B cell (primary cell): ENCODE measurements around the gene TRHDE. TPM values are rescaled to one million over a fixed set of nuclear protein-coding genes. Genes with fewer than 3 reads are reported as not detected.

Experiments
- ATAC-seq: fragments of 200-7000 bp; cut with Tn5 transposase; one replicate; pipeline ENCODE4 v1.10.0; 2021; ENCODE audit warnings: low read depth, mild to moderate bottlenecking, moderate number of reproducible peaks, moderate library complexity
- CTCF ChIA-PET: fragments of 350-600 bp; sonication (Branson Sonifier 250); formaldehyde crosslinking; loops from one replicate; lab custom pipeline; 2021; ENCODE audit warnings: antibody characterized with exemption, inconsistent platforms; lab: Charles Lee
- POLR2A ChIA-PET: fragments of 350-600 bp; sonication (Branson Sonifier 250); formaldehyde crosslinking; loops from one replicate; lab custom pipeline; 2021; ENCODE audit warnings: antibody characterized with exemption; lab: Charles Lee
- DNase-seq: peaks from one replicate; pipeline ENCODE4 v3.0.0; 2013
- H2AFZ ChIP-seq: 2 replicates; pipeline ENCODE4 v1.6.1; 2012; ENCODE audit warnings: mild to moderate bottlenecking, low read depth, low read length; ENCODE audit not compliant: insufficient read depth, poor library complexity, severe bottlenecking
- H3K27ac ChIP-seq, 2 donors: 1 replicate in 1 of 2; 2 replicates in 1 of 2; pipeline ENCODE4 v1.5.1; 2012 to 2013; ENCODE audit warnings: low read length in 2 of 2, mild to moderate bottlenecking in 2 of 2, moderate library complexity in 1 of 2
- H3K27me3 ChIP-seq, 4 experiments: fragments of 200-600 bp in 1 of 4; sonication (generic) in 1 of 4; replicated peaks in 1 of 4; 1 replicate in 2 of 4; 2 replicates in 2 of 4; pipeline versions ENCODE4 v1.6.1 to v1.7.0; 2013 to 2016; ENCODE audit warnings: low read length in 3 of 4, mild to moderate bottlenecking in 2 of 4, mixed read lengths in 1 of 4, moderate library complexity in 1 of 4; ENCODE audit not compliant: insufficient read depth in 4 of 4, control insufficient read depth in 3 of 4; ENCODE audit errors: control extremely low read depth in 1 of 4
- H3K36me3 ChIP-seq, 2 experiments: replicated peaks in 1 of 2; 1 replicate in 1 of 2; 2 replicates in 1 of 2; pipeline versions ENCODE4 v1.6.1 to v1.7.1; 2013; ENCODE audit warnings: low read length in 1 of 2; ENCODE audit not compliant: insufficient read depth in 2 of 2, control insufficient read depth in 1 of 2; ENCODE audit errors: control extremely low read depth in 1 of 2, extremely low read depth in 1 of 2
- H3K4me1 ChIP-seq, 2 donors: fragments of 200-600 bp in 1 of 2; sonication (generic) in 1 of 2; 1 replicate in 1 of 2; 2 replicates in 1 of 2; pipeline versions ENCODE4 v1.5.1 to v1.6.1; 2013 to 2017; ENCODE audit warnings: low read length in 2 of 2; ENCODE audit not compliant: control insufficient read depth in 2 of 2, insufficient read depth in 2 of 2
- H3K4me2 ChIP-seq: replicated peaks from 2 replicates; pipeline ENCODE3; 2012; ENCODE audit warnings: mild to moderate bottlenecking, low read depth, low read length; ENCODE audit not compliant: poor library complexity, severe bottlenecking
- H3K4me3 ChIP-seq, 5 experiments: fragments of 200-600 bp in 1 of 5; sonication (generic) in 1 of 5; 1 replicate in 3 of 5; 2 replicates in 2 of 5; pipeline versions ENCODE4 v1.5.1 to v1.7.0; 2011 to 2016; ENCODE audit warnings: low read length in 4 of 5, mild to moderate bottlenecking in 4 of 5, low read depth in 2 of 5, control low read depth in 1 of 5, moderate library complexity in 1 of 5; ENCODE audit not compliant: insufficient read depth in 1 of 5; ENCODE audit errors: control extremely low read depth in 1 of 5, extremely low read depth in 1 of 5
- H3K79me2 ChIP-seq: fragments of 200-600 bp; sonication (generic); one replicate; pipeline ENCODE4 v1.6.0; 2016; ENCODE audit warnings: low read length; ENCODE audit not compliant: control insufficient read depth, insufficient read depth
- H3K9ac ChIP-seq: fragments of 200-600 bp; sonication (generic); 2 replicates; pipeline ENCODE4 v1.6.1; 2017; ENCODE audit warnings: mild to moderate bottlenecking, low read length, moderate library complexity
- H3K9me3 ChIP-seq, 3 donors: one replicate each; pipeline versions ENCODE4 v1.6.1 to v1.7.1; 2013; ENCODE audit warnings: low read length in 2 of 3; ENCODE audit not compliant: control insufficient read depth in 2 of 3, insufficient read depth in 1 of 3; ENCODE audit errors: control extremely low read depth in 1 of 3
- H4K20me1 ChIP-seq: 2 replicates; pipeline ENCODE4 v1.6.0; 2012; ENCODE audit warnings: mild to moderate bottlenecking, low read length; ENCODE audit not compliant: insufficient read depth, control insufficient read depth, poor library complexity, severe bottlenecking
- H3K27ac Mint-ChIP-seq: one replicate; pipeline ENCODE4 v1.8.0; 2021; ENCODE audit warnings: mixed read lengths
- H3K27me3 Mint-ChIP-seq: one replicate; pipeline ENCODE4 v1.8.0; 2021; ENCODE audit warnings: mixed read lengths
- H3K4me1 Mint-ChIP-seq: one replicate; pipeline ENCODE4 v1.8.0; 2021; ENCODE audit warnings: mixed read lengths
- H3K4me3 Mint-ChIP-seq: one replicate; pipeline ENCODE4 v1.8.0; 2021; ENCODE audit warnings: mixed read lengths
- H3K9me3 Mint-ChIP-seq: one replicate; pipeline ENCODE4 v1.8.0; 2022; ENCODE audit warnings: mixed read lengths; ENCODE audit not compliant: insufficient read depth
- EZH2 ChIP-seq: IDR thresholded peaks from 2 replicates; pipeline ENCODE4 v1.6.1; 2012; ENCODE audit warnings: borderline replicate concordance, low read depth, mild to moderate bottlenecking, moderate library complexity, low read length; ENCODE audit not compliant: insufficient read depth, poor library complexity, severe bottlenecking
- WGBS: methylation state at CpG from one replicate; pipeline ENCODE4 v1.1.5; 2013; ENCODE audit warnings: missing lambda C conversion rate; ENCODE audit not compliant: insufficient coverage; 5-methylcytosine and 5-hydroxymethylcytosine counted together
- intact Hi-C: fragments of 100-400 bp; cut with micrococcal nuclease; formaldehyde crosslinking; loops from one replicate; pipeline ENCODE4 v1.10.0; 2022
- polyA plus RNA-seq: library from polyadenylated mRNA; depleted of rRNA; stranded (reverse); fragments of >200 nt; gene quantifications from 2 replicates; pipeline ENCODE4 v1.2.3, GENCODE V29; 2012
- total RNA-seq, 2 donors: library from RNA; stranded (reverse); fragments of 120-200 nt in 1 of 2; gene quantifications; 1 replicate in 1 of 2; 2 replicates in 1 of 2; pipeline versions ENCODE4 v1.2.3 to v1.2.4, GENCODE V29; 2013 to 2022
- TF ChIP-seq, protein P1 (sequence below): fragments of 200-600 bp; IDR thresholded peaks from one replicate; pipeline ENCODE4 v1.8.0; 2022; ENCODE audit warnings: antibody characterized with exemption, mild to moderate bottlenecking

TRHDE gene
- total and polyA plus RNA-seq, 2 donors (not counting 1 experiment from before 2014, with no cell fraction given) = not detected

DNA sequence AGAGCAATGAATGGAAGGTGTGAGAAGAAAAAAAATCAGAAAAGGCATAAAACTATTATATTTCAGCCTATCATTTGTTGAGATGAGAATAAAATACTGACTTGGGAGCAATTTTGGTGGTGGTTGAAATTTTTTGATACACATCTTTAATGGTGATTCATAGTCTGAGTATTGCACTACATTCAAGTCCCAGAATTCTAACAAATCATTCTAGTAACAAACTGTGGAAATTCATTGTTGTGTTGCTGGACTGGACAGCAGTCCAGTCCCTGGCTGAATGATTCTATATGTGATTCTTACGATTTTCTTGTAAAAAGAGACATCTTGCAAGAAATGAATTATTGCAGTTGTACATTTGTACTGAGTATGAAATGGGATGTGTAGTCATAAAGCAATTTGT is 268.6 kb downstream of the TRHDE start:
- H3K4me2 ChIP-seq = no peak overlapping the region
- ChIA-PET CTCF (no interaction called here), POLR2A (no interaction called here)
- peaks cover 3% of the 10 kb centered on the region for H3K9me3 Mint-ChIP-seq
- no peaks in the 10 kb centered on the region for H4K20me1 ChIP-seq
- H2AFZ ChIP-seq = no peak overlapping the region
- H3K4me3 ChIP-seq = no peak overlapping the region
- no peaks in the 10 kb centered on the region for H3K4me1 ChIP-seq
- H3K9me3 ChIP-seq = peaks cover 0 to 2% (median 0%) of the 10 kb centered on the region in 3 donors
- no peak overlapping the region for H3K9ac ChIP-seq
- DNase-seq = no peak
- no peaks in the 10 kb centered on the region for H3K79me2 ChIP-seq
- intact Hi-C loops = no loop called here
- no peak overlapping the region for H3K4me3 Mint-ChIP-seq
- no peak overlapping the region for H3K27ac ChIP-seq
- no peaks in the 10 kb centered on the region for H3K4me1 Mint-ChIP-seq
- no peaks in the 10 kb centered on the region for H3K27me3 ChIP-seq
- ATAC-seq = no peak
- H3K27ac Mint-ChIP-seq = no peak overlapping the region
- TF ChIP-seq, protein P1, sequence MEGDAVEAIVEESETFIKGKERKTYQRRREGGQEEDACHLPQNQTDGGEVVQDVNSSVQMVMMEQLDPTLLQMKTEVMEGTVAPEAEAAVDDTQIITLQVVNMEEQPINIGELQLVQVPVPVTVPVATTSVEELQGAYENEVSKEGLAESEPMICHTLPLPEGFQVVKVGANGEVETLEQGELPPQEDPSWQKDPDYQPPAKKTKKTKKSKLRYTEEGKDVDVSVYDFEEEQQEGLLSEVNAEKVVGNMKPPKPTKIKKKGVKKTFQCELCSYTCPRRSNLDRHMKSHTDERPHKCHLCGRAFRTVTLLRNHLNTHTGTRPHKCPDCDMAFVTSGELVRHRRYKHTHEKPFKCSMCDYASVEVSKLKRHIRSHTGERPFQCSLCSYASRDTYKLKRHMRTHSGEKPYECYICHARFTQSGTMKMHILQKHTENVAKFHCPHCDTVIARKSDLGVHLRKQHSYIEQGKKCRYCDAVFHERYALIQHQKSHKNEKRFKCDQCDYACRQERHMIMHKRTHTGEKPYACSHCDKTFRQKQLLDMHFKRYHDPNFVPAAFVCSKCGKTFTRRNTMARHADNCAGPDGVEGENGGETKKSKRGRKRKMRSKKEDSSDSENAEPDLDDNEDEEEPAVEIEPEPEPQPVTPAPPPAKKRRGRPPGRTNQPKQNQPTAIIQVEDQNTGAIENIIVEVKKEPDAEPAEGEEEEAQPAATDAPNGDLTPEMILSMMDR = no peak
- TF ChIP-seq EZH2 = no peak
- no peaks in the 10 kb centered on the region for H3K36me3 ChIP-seq
- no peaks in the 10 kb centered on the region for H3K27me3 Mint-ChIP-seq
- no CpG with 5 or more reads among the region's 1 CpG for WGBS

DNA sequence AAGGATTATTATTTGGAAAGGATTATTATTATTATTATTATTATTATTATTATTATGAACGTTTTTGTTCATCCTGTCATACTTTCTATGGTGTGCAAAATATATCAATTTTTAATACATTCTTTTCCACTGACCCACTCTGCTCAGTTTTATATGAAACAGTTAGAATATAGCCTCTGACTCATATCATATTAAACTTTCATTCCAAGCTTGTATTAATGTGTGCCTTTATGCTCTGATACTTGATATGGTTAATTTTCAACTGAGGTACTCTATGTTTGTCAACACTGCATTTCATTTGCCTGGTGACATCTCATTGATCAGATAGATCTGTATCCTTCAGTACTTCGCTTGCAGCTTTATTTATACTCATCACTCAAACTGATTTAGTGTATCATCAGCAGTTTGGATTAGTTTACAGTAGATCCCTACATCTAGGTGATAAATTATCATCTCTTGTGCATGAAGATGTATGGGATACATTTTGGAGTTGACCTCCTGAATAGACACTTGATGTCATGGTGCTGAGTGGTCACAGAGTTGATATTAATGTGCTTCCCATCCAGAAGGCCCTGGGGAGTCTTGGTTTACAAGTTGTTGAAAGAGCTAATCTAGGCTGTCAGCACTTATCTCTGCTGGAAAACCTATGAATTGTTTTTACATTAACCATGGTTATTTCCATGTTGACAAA is 271.8 kb downstream of the TRHDE start:
- Mint-ChIP-seq H3K27me3 (no peaks in the 10 kb centered on the region), H3K4me1 (no peaks in the 10 kb centered on the region), H3K27ac (no peak overlapping the region), H3K4me3 (no peak overlapping the region), H3K9me3 (peaks cover 2% of the 10 kb centered on the region)
- WGBS = no CpG with 5 or more reads among the region's 2 CpGs
- H3K4me1 ChIP-seq = no peaks in the 10 kb centered on the region
- TF ChIP-seq EZH2 = no peak
- TF ChIP-seq, protein P1 = no peak
- ATAC-seq (no peak), DNase-seq (no peak)
- no peak overlapping the region for H2AFZ ChIP-seq
- no peaks in the 10 kb centered on the region for H4K20me1 ChIP-seq
- no peak overlapping the region for H3K4me3 ChIP-seq
- no peaks in the 10 kb centered on the region for H3K36me3 ChIP-seq
- H3K9me3 ChIP-seq = peaks cover 0 to 2% (median 0%) of the 10 kb centered on the region in 3 donors
- intact Hi-C loops = no loop called here
- ChIA-PET POLR2A (no interaction called here), CTCF (no interaction called here)
- no peaks in the 10 kb centered on the region for H3K27me3 ChIP-seq
- H3K79me2 ChIP-seq = no peaks in the 10 kb centered on the region
- no peak overlapping the region for H3K27ac ChIP-seq
- H3K9ac ChIP-seq = no peak overlapping the region
- H3K4me2 ChIP-seq = no peak overlapping the region
